ENCODE data around the gene SLC13A3.

The SLC13A3 gene

DNA sequence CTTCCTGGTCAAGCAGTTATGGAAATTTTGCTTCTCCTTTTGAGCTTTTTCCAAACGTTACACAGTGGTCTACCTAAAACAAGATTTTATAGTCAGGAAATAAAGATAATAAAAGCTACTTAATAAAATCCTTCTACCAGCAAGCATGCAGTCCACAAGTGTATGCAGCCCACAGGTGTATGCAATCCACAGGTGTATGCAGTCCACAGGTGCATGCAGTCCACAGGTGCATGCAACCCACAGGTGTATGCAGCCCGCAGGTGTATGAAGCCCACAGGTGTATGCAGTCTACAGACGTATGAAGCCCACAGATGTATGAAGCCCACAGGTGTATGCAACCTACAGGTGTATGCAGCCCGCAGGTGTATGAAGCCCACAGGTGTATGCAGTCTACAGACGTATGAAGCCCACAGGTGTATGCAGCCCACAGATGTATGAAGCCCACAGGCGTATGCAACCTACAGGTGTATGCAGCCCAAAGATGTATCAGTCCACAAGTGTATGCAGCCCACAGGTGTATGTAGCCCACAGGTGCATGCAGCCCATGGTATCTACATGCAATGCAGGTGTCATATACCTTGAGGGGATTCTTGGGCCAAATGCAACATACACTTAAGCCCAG is 74.4 kb downstream of the SLC13A3 start:
- no peak for DNase-seq (ENCODE audit: low spot score)

DNA sequence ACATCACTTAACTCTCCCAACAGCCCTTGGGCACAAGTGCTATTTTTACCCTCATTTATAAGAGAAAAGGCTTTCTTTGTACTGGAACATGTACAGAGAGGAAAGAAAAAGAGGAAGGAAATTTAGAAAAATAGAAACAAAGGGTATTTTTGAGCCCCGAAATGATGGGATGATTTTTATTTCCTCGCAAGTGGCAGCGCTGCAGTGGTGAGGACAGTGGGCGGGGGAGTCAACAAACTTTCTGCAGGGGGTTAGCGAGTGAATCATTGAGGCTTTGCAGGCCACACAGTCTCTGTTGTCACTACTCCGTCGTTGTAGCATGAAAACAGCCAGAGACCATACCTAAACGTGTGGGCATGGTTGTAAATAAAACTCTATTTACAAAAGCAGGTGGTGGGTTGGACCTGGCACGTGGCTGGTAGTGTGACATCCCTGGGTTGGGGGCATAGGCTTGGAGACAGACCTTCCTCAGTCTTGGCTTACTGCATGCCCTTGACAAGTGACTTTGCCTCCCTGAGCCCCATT is 75.3 kb downstream of the SLC13A3 start:
- DNase-seq (ENCODE audit: low spot score), result no peak

DNA sequence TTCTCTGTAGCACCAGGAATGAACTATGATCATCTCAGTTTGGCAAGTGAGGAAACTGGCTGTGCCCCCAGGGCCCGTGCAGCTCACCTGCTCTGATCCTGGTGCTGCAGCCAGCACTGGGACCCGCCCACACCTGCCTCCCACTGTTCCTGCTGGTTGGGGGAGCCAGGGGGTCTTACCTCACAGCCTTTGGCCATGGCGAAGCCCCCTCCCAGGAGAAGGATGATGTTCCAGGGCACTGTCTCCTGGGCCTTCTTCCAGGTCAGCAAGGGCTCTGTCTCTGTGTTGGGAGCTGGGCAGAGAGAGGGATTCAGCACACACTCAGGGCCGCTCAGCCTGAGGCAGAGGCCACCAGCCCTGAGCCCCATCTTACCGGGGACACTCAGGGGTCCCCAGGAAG is 75.9 kb downstream of the SLC13A3 start:
- no peak for DNase-seq (ENCODE audit: low spot score)

- DNase-seq (ENCODE audit: low spot score), result no peak
Measured at GRCh38 chr20:46573788-46574584, 77.3 kb downstream of the SLC13A3 start.

- DNase-seq (ENCODE audit: low spot score), result no peak
Measured at GRCh38 chr20:46573234-46573633, 78.0 kb downstream of the SLC13A3 start.

GRCh38 chr20:46572790-46573189 is 78.5 kb downstream of the SLC13A3 start:
- no peak for DNase-seq (ENCODE audit: low spot score)

DNA sequence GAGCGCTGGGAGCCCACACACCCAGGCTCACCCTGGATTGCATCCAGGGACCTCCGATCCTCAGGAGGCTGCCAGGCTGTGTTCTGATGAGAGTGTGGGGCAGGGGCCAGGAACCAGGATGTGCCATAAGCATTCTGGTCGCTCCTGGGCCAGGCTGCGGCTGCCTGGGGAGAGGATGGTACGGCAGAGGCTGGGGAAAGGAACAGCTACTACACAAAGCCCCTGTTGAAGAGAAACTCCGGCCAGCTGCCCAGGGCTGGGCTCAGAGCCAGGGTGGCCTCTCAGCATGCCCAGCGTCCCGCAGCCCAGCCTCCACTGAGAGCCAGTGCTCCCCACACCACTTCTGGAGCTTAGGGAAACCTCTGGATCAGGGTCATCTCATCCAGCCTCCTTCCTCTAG is 79.1 kb downstream of the SLC13A3 start:
- no peak for DNase-seq (ENCODE audit: low spot score)

GRCh38 chr20:46571418-46571817 is 79.8 kb downstream of the SLC13A3 start:
- no peak for DNase-seq (ENCODE audit: low spot score)

- no peak for DNase-seq (ENCODE audit: low spot score)
Measured at GRCh38 chr20:46570956-46571355, 80.3 kb downstream of the SLC13A3 start.

GRCh38 chr20:46569961-46570360 is 81.3 kb downstream of the SLC13A3 start:
- no peak for DNase-seq (ENCODE audit: low spot score)

- peak; percentile 62 for DNase-seq (ENCODE audit: low spot score)
Measured at GRCh38 chr20:46568570-46569129, 82.6 kb downstream of the SLC13A3 start.

- DNase-seq (ENCODE audit: low spot score), result no peak
Measured at GRCh38 chr20:46566125-46566524, 85.1 kb downstream of the SLC13A3 start.

GRCh38 chr20:46564241-46564957 is 86.9 kb downstream of the SLC13A3 start:
- DNase-seq (ENCODE audit: low spot score), result no peak

GRCh38 chr20:46563860-46564221 is 87.4 kb downstream of the SLC13A3 start:
- DNase-seq (ENCODE audit: low spot score), result no peak

DNA sequence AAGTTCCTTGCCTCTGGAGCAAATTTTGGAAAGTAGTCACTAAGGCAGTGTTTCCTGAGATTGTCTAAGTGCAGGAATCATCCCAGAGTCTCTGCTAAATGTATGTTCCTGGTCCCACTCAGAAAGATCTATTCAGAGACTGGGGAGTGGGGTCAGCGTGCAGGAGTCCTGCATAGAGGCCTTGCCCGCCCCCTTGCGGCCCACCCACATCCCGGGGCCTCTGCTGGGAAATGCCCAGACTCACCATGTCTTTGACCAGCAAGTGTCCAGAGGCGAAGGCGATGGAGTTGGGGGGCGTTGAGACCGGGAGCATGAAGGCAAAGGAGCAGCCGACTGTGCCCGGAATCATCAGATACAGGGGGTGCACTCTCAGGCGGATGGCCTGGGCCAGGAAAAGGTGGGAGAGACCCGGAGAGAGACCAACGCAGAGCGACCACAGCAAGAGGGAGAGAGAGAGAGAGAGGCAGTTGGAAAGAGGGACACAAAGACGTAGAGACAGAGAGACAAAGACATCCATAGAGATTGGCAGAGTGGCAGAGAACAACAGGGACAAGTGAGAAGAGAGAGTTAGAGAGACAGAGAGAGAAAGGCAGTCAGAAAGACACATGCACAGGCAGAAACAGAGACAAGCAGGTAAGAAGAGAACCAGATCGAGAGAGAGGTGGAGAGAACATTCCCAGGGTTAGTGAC is 87.9 kb downstream of the SLC13A3 start:
- no peak for DNase-seq (ENCODE audit: low spot score)

GRCh38 chr20:46562373-46563169 is 88.7 kb downstream of the SLC13A3 start:
- peak; percentile 87 for DNase-seq (ENCODE audit: low spot score)

GRCh38 chr20:46562009-46562372 is 89.3 kb downstream of the SLC13A3 start:
- no peak for DNase-seq (ENCODE audit: low spot score)

GRCh38 chr20:46559685-46560440 is 91.4 kb downstream of the SLC13A3 start:
- no peak for DNase-seq (ENCODE audit: low spot score)

- no peak for DNase-seq (ENCODE audit: low spot score)
Measured at GRCh38 chr20:46559001-46559400, 92.3 kb downstream of the SLC13A3 start.

GRCh38 chr20:46558511-46558959 is 92.7 kb downstream of the SLC13A3 start:
- peak; percentile 75 for DNase-seq (ENCODE audit: low spot score)
